B cell (primary cell): ENCODE results near the gene NF2. TPM values are rescaled to one million over a fixed set of nuclear protein-coding genes. Genes with fewer than 3 reads are reported as not detected.

Experiments used
- ATAC-seq: fragments of 200-7000 bp; cut with Tn5 transposase; one replicate; pipeline ENCODE4 v1.10.0; 2021; ENCODE audit warnings: low read depth, mild to moderate bottlenecking, moderate number of reproducible peaks, moderate library complexity
- CTCF ChIA-PET: fragments of 350-600 bp; sonication (Branson Sonifier 250); formaldehyde crosslinking; loops from one replicate; lab custom pipeline; 2021; ENCODE audit warnings: antibody characterized with exemption, inconsistent platforms; lab: Charles Lee
- POLR2A ChIA-PET: fragments of 350-600 bp; sonication (Branson Sonifier 250); formaldehyde crosslinking; loops from one replicate; lab custom pipeline; 2021; ENCODE audit warnings: antibody characterized with exemption; lab: Charles Lee
- DNase-seq: peaks from one replicate; pipeline ENCODE4 v3.0.0; 2013
- H2AFZ ChIP-seq: 2 replicates; pipeline ENCODE4 v1.6.1; 2012; ENCODE audit warnings: mild to moderate bottlenecking, low read depth, low read length; ENCODE audit not compliant: insufficient read depth, poor library complexity, severe bottlenecking
- H3K27ac ChIP-seq, 2 donors: 1 replicate in 1 of 2; 2 replicates in 1 of 2; pipeline ENCODE4 v1.5.1; 2012 to 2013; ENCODE audit warnings: low read length in 2 of 2, mild to moderate bottlenecking in 2 of 2, moderate library complexity in 1 of 2
- H3K27me3 ChIP-seq, 4 experiments: fragments of 200-600 bp in 1 of 4; sonication (generic) in 1 of 4; replicated peaks in 1 of 4; 1 replicate in 2 of 4; 2 replicates in 2 of 4; pipeline versions ENCODE4 v1.6.1 to v1.7.0; 2013 to 2016; ENCODE audit warnings: low read length in 3 of 4, mild to moderate bottlenecking in 2 of 4, mixed read lengths in 1 of 4, moderate library complexity in 1 of 4; ENCODE audit not compliant: insufficient read depth in 4 of 4, control insufficient read depth in 3 of 4; ENCODE audit errors: control extremely low read depth in 1 of 4
- H3K36me3 ChIP-seq, 2 experiments: replicated peaks in 1 of 2; 1 replicate in 1 of 2; 2 replicates in 1 of 2; pipeline versions ENCODE4 v1.6.1 to v1.7.1; 2013; ENCODE audit warnings: low read length in 1 of 2; ENCODE audit not compliant: insufficient read depth in 2 of 2, control insufficient read depth in 1 of 2; ENCODE audit errors: control extremely low read depth in 1 of 2, extremely low read depth in 1 of 2
- H3K4me1 ChIP-seq, 2 donors: fragments of 200-600 bp in 1 of 2; sonication (generic) in 1 of 2; 1 replicate in 1 of 2; 2 replicates in 1 of 2; pipeline versions ENCODE4 v1.5.1 to v1.6.1; 2013 to 2017; ENCODE audit warnings: low read length in 2 of 2; ENCODE audit not compliant: control insufficient read depth in 2 of 2, insufficient read depth in 2 of 2
- H3K4me2 ChIP-seq: replicated peaks from 2 replicates; pipeline ENCODE3; 2012; ENCODE audit warnings: mild to moderate bottlenecking, low read depth, low read length; ENCODE audit not compliant: poor library complexity, severe bottlenecking
- H3K4me3 ChIP-seq, 5 experiments: fragments of 200-600 bp in 1 of 5; sonication (generic) in 1 of 5; 1 replicate in 3 of 5; 2 replicates in 2 of 5; pipeline versions ENCODE4 v1.5.1 to v1.7.0; 2011 to 2016; ENCODE audit warnings: low read length in 4 of 5, mild to moderate bottlenecking in 4 of 5, low read depth in 2 of 5, control low read depth in 1 of 5, moderate library complexity in 1 of 5; ENCODE audit not compliant: insufficient read depth in 1 of 5; ENCODE audit errors: control extremely low read depth in 1 of 5, extremely low read depth in 1 of 5
- H3K79me2 ChIP-seq: fragments of 200-600 bp; sonication (generic); one replicate; pipeline ENCODE4 v1.6.0; 2016; ENCODE audit warnings: low read length; ENCODE audit not compliant: control insufficient read depth, insufficient read depth
- H3K9ac ChIP-seq: fragments of 200-600 bp; sonication (generic); 2 replicates; pipeline ENCODE4 v1.6.1; 2017; ENCODE audit warnings: mild to moderate bottlenecking, low read length, moderate library complexity
- H3K9me3 ChIP-seq, 3 donors: one replicate each; pipeline versions ENCODE4 v1.6.1 to v1.7.1; 2013; ENCODE audit warnings: low read length in 2 of 3; ENCODE audit not compliant: control insufficient read depth in 2 of 3, insufficient read depth in 1 of 3; ENCODE audit errors: control extremely low read depth in 1 of 3
- H4K20me1 ChIP-seq: 2 replicates; pipeline ENCODE4 v1.6.0; 2012; ENCODE audit warnings: mild to moderate bottlenecking, low read length; ENCODE audit not compliant: insufficient read depth, control insufficient read depth, poor library complexity, severe bottlenecking
- H3K27ac Mint-ChIP-seq: one replicate; pipeline ENCODE4 v1.8.0; 2021; ENCODE audit warnings: mixed read lengths
- H3K27me3 Mint-ChIP-seq: one replicate; pipeline ENCODE4 v1.8.0; 2021; ENCODE audit warnings: mixed read lengths
- H3K4me1 Mint-ChIP-seq: one replicate; pipeline ENCODE4 v1.8.0; 2021; ENCODE audit warnings: mixed read lengths
- H3K4me3 Mint-ChIP-seq: one replicate; pipeline ENCODE4 v1.8.0; 2021; ENCODE audit warnings: mixed read lengths
- H3K9me3 Mint-ChIP-seq: one replicate; pipeline ENCODE4 v1.8.0; 2022; ENCODE audit warnings: mixed read lengths; ENCODE audit not compliant: insufficient read depth
- EZH2 ChIP-seq: IDR thresholded peaks from 2 replicates; pipeline ENCODE4 v1.6.1; 2012; ENCODE audit warnings: borderline replicate concordance, low read depth, mild to moderate bottlenecking, moderate library complexity, low read length; ENCODE audit not compliant: insufficient read depth, poor library complexity, severe bottlenecking
- WGBS: methylation state at CpG from one replicate; pipeline ENCODE4 v1.1.5; 2013; ENCODE audit warnings: missing lambda C conversion rate; ENCODE audit not compliant: insufficient coverage; 5-methylcytosine and 5-hydroxymethylcytosine counted together
- intact Hi-C: fragments of 100-400 bp; cut with micrococcal nuclease; formaldehyde crosslinking; loops from one replicate; pipeline ENCODE4 v1.10.0; 2022
- polyA plus RNA-seq: library from polyadenylated mRNA; depleted of rRNA; stranded (reverse); fragments of >200 nt; gene quantifications from 2 replicates; pipeline ENCODE4 v1.2.3, GENCODE V29; 2012
- total RNA-seq, 2 donors: library from RNA; stranded (reverse); fragments of 120-200 nt in 1 of 2; gene quantifications; 1 replicate in 1 of 2; 2 replicates in 1 of 2; pipeline versions ENCODE4 v1.2.3 to v1.2.4, GENCODE V29; 2013 to 2022
- TF ChIP-seq, protein P1 (sequence below): fragments of 200-600 bp; IDR thresholded peaks from one replicate; pipeline ENCODE4 v1.8.0; 2022; ENCODE audit warnings: antibody characterized with exemption, mild to moderate bottlenecking

Gene NF2
- total and polyA plus RNA-seq, 2 donors (not counting 1 experiment from before 2014, with no cell fraction given): 9.4 to 26.6 TPM

- WGBS: 100% methylated on average over 1 of the region's 7 CpGs
- Histone ChIP-seq H3K9me3 (no peaks in the 10 kb centered on the region), H3K27me3 (no peaks in the 10 kb centered on the region), H3K4me3 (no peak overlapping the region), H2AFZ (no peak overlapping the region), H3K79me2 (no peaks in the 10 kb centered on the region), H3K27ac (no peak overlapping the region), H4K20me1 (no peaks in the 10 kb centered on the region), H3K36me3 (peaks cover 0 to 10% of the 10 kb centered on the region in 2 experiments), H3K4me2 (no peak overlapping the region), H3K9ac (no peak overlapping the region), H3K4me1 (peaks cover 6 to 8% of the 10 kb centered on the region in 2 donors)
- Mint-ChIP-seq H3K4me3 (no peak overlapping the region), H3K27ac (no peak overlapping the region), H3K27me3 (no peaks in the 10 kb centered on the region), H3K9me3 (no peaks in the 10 kb centered on the region), H3K4me1 (peaks cover 13% of the 10 kb centered on the region)
- DNase-seq (no peak), ATAC-seq (no peak)
- no peak for TF ChIP-seq EZH2
- TF ChIP-seq, protein P1, sequence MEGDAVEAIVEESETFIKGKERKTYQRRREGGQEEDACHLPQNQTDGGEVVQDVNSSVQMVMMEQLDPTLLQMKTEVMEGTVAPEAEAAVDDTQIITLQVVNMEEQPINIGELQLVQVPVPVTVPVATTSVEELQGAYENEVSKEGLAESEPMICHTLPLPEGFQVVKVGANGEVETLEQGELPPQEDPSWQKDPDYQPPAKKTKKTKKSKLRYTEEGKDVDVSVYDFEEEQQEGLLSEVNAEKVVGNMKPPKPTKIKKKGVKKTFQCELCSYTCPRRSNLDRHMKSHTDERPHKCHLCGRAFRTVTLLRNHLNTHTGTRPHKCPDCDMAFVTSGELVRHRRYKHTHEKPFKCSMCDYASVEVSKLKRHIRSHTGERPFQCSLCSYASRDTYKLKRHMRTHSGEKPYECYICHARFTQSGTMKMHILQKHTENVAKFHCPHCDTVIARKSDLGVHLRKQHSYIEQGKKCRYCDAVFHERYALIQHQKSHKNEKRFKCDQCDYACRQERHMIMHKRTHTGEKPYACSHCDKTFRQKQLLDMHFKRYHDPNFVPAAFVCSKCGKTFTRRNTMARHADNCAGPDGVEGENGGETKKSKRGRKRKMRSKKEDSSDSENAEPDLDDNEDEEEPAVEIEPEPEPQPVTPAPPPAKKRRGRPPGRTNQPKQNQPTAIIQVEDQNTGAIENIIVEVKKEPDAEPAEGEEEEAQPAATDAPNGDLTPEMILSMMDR: no peak
- intact Hi-C loops: no loop called here
- CTCF ChIA-PET: interaction anchor here (1.3 kb wide), 1 partner anchor 31 kb away, joined by 4 read pairs; no protein-coding TSS in a partner anchor
- POLR2A ChIA-PET: no interaction called here
Observed at GRCh38 chr22:29654882-29655281, 51.4 kb downstream of the NF2 start.

DNA sequence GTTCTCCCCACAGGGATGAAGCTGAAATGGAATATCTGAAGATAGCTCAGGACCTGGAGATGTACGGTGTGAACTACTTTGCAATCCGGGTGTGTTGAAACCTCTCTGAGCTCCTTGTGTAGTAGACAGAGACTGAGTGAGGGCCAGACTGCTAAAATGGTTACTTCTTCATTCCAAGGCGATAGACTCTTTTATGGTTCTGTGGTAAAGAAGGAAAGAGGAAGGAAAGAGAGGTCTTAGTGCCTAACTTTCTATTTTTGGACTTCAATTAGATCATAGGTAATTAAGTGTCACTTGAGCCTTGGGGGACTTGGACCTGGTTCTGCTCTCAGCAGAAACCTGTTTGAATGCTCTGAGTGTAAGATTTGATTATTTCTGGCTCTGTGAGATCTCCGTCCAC lies 54.7 kb downstream of the NF2 start:
- Histone ChIP-seq H2AFZ (no peak overlapping the region), H4K20me1 (no peaks in the 10 kb centered on the region), H3K4me3 (no peak overlapping the region), H3K79me2 (no peaks in the 10 kb centered on the region), H3K27ac (no peak overlapping the region), H3K4me2 (no peak overlapping the region), H3K36me3 (peaks cover 2 to 32% of the 10 kb centered on the region in 2 experiments), H3K4me1 (peaks cover 6 to 8% of the 10 kb centered on the region in 2 donors), H3K9me3 (no peaks in the 10 kb centered on the region), H3K9ac (peak overlapping the region; percentile 31), H3K27me3 (no peaks in the 10 kb centered on the region)
- H3K27me3 Mint-ChIP-seq: no peaks in the 10 kb centered on the region
- H3K27ac Mint-ChIP-seq: no peak overlapping the region
- H3K4me1 Mint-ChIP-seq: peaks cover 13% of the 10 kb centered on the region
- DNase-seq: no peak
- WGBS: 17% methylated on average over 2 of the region's 4 CpGs
- no peak overlapping the region for H3K4me3 Mint-ChIP-seq
- CTCF ChIA-PET: no interaction called here
- TF ChIP-seq, protein P1: no peak
- no peak for TF ChIP-seq EZH2
- POLR2A ChIA-PET: no interaction called here
- no peaks in the 10 kb centered on the region for H3K9me3 Mint-ChIP-seq
- ATAC-seq: no peak
- intact Hi-C loops: no loop called here
